Activated naive CD8-positive, alpha-beta T cell treated with anti-CD3 and anti-CD28 coated beads for 36 hours (primary cell): ENCODE results near the gene TENT5C. TPM values are rescaled to one million over a fixed set of nuclear protein-coding genes. Genes with fewer than 3 reads are reported as not detected.

Experiments
- DNase-seq: peaks from one replicate; pipeline ENCODE4 v3.0.0; 2021
- H3K27ac Mint-ChIP-seq: one replicate; pipeline ENCODE4 v1.8.0; 2022; ENCODE audit warnings: mild to moderate bottlenecking, moderate library complexity, mixed read lengths
- H3K27me3 Mint-ChIP-seq: one replicate; pipeline ENCODE4 v1.8.0; 2022; ENCODE audit warnings: mild to moderate bottlenecking, mixed read lengths
- H3K36me3 Mint-ChIP-seq: one replicate; pipeline ENCODE4 v1.8.0; 2021; ENCODE audit warnings: mild to moderate bottlenecking, mixed read lengths
- H3K4me1 Mint-ChIP-seq: one replicate; pipeline ENCODE4 v1.8.0; 2021; ENCODE audit warnings: mixed read lengths
- H3K4me3 Mint-ChIP-seq: one replicate; pipeline ENCODE4 v1.8.0; 2022; ENCODE audit warnings: mild to moderate bottlenecking, moderate library complexity, mixed read lengths
- H3K9me3 Mint-ChIP-seq: one replicate; pipeline ENCODE4 v1.8.0; 2022; ENCODE audit warnings: mixed read lengths
- total RNA-seq, 2 experiments: library from RNA; stranded (reverse); gene quantifications; one replicate each; pipeline ENCODE4 v1.2.3, GENCODE V29; 2021

The TENT5C gene
- total RNA-seq, 2 experiments from 2014 or later, result 4.2 TPM

- DNase-seq, result no peak
- Mint-ChIP-seq H3K4me3 (no peak overlapping the region), H3K9me3 (no peaks in the 10 kb centered on the region), H3K36me3 (peaks cover 4% of the 10 kb centered on the region), H3K4me1 (peaks cover 9% of the 10 kb centered on the region), H3K27ac (no peak overlapping the region), H3K27me3 (peaks cover 55% of the 10 kb centered on the region)
These were observed 65.3 kb downstream of the TENT5C start for GRCh38 chr1:117670976-117671780.

DNA sequence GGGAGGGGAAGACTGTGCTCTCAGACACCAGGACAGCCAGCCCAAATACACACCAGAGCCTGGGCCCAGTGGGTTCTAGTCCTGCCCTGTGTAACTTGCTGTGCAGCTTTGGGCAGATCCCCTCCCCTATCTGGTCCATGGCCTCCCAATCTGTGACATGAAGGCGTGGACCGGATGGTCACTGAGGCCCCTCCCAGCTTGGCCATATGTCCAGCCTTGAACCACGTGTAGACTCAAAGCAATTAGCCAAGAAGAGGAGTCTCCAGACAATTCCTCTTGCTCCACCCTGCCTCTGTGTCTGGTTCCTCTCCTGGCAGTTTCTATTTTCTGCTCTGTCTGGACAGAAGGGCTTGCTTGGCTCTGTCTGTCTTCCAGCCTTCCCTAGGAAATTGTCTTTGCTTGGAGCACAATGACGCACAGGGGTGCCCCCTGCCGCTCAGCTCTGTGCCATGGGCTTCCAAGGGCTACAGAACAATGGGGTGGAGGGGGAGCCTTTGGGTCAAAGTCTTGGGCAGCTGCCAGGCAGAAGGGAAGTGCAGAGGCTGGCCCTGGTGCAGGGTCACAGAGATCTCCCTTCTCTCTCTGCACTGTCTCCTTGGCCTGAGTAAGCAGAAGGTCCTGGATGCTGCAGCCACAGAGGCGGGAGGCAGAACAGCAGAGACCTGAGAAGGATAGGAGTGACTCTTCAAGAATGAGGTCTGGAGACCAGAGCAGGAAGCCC, 66.1 kb downstream of the TENT5C start:
- peaks cover 4% of the 10 kb centered on the region for H3K36me3 Mint-ChIP-seq
- H3K27ac Mint-ChIP-seq, result no peak overlapping the region
- peaks cover 9% of the 10 kb centered on the region for H3K4me1 Mint-ChIP-seq
- no peak for DNase-seq
- H3K27me3 Mint-ChIP-seq, result peaks cover 57% of the 10 kb centered on the region
- no peak overlapping the region for H3K4me3 Mint-ChIP-seq
- no peaks in the 10 kb centered on the region for H3K9me3 Mint-ChIP-seq

DNA sequence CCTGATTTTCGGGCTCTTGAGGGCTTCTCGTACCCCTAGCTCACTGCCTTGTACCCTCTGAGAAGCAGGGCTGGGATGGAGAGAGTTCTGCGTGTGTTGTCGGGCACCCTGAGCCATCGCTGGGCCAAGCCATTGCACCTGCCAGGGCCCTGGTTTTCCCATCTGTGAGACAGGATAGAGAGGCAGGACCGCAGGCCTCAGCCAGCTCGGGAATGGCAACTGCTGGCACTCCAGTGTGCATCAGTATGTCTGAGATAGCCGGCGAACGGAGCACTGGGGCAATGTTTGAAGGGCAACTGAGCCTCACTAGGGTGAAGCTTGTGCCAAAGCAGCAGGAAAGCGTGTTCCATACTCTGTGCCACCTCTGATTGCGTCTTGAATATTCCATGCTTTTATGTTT, 66.9 kb downstream of the TENT5C start:
- no peaks in the 10 kb centered on the region for H3K9me3 Mint-ChIP-seq
- no peak overlapping the region for H3K27ac Mint-ChIP-seq
- peaks cover 55% of the 10 kb centered on the region for H3K27me3 Mint-ChIP-seq
- peaks cover 4% of the 10 kb centered on the region for H3K36me3 Mint-ChIP-seq
- H3K4me1 Mint-ChIP-seq, result peaks cover 9% of the 10 kb centered on the region
- no peak overlapping the region for H3K4me3 Mint-ChIP-seq
- no peak for DNase-seq

DNA sequence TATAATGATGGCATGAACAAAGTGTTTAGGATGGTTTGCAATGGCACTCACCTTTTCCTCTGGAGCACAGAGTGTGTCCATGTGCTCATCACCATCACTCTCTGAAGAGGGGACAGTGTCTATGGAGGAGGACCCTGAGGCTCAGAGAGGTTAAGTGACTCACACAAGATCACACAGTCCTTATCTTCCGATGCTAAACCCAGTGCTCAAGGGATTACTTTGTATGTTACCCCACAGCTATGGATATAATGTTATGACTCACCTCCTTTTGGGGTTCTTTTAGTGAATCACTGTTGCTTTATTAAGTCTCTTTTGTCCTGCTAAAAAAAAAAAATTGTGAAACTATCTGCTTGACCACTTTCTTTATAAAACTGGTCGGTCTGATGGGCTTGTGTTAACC, 67.6 kb downstream of the TENT5C start:
- Mint-ChIP-seq H3K27me3 (peaks cover 49% of the 10 kb centered on the region), H3K4me3 (no peak overlapping the region), H3K9me3 (no peaks in the 10 kb centered on the region), H3K27ac (no peak overlapping the region), H3K4me1 (peaks cover 7% of the 10 kb centered on the region), H3K36me3 (no peaks in the 10 kb centered on the region)
- no peak for DNase-seq

DNA sequence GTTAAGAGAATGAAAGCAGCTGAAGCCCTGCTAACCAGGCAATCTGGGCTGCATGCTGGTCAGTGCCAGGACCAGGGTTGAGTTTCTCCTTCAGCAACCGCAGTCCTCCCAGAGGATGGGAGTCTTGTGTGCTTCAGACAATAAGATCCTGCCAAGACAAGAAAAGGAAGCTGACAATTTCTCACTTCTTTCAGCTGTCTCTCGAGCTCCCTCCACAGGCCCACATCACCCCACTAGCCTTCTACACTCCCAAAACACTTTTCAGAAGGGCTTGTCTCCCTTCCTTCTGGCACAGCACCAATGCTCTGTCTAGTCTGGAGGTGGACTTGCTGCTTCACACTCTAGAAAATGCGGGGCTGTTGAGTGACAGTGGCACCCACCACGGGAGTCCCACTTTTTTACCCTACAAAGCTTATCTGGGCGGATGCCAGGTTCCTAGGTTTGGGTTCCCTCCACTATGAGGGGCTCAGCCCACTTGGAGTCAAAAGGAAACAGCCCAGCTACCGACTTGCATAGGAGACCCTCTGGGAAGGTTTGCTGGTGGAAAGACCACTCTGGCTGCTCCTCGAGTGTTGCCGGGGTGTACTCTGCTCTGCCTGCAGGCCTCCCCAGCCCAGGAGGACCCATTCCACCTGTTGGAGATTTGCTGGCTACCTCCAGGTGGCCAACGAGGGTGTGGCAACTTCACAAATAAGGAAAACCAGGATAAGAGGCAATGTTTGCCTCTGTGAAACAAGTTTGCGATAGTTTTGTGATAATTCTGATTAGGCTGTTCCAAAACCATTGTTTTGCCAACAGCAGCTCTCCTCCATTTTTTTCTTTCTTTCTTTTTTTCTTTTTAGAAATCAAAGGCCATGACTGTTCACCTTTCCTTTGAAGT, 68.9 kb downstream of the TENT5C start:
- peaks cover 42% of the 10 kb centered on the region for H3K27me3 Mint-ChIP-seq
- no peaks in the 10 kb centered on the region for H3K36me3 Mint-ChIP-seq
- H3K27ac Mint-ChIP-seq, result no peak overlapping the region
- DNase-seq, result no peak
- no peak overlapping the region for H3K4me3 Mint-ChIP-seq
- H3K4me1 Mint-ChIP-seq, result peaks cover 7% of the 10 kb centered on the region
- no peaks in the 10 kb centered on the region for H3K9me3 Mint-ChIP-seq

- no peak overlapping the region for H3K27ac Mint-ChIP-seq
- no peak for DNase-seq
- H3K4me3 Mint-ChIP-seq, result no peak overlapping the region
- peaks cover 7% of the 10 kb centered on the region for H3K4me1 Mint-ChIP-seq
- H3K9me3 Mint-ChIP-seq, result no peaks in the 10 kb centered on the region
- no peaks in the 10 kb centered on the region for H3K36me3 Mint-ChIP-seq
- peaks cover 33% of the 10 kb centered on the region for H3K27me3 Mint-ChIP-seq
These were observed 70.1 kb downstream of the TENT5C start for GRCh38 chr1:117675907-117676430.

DNA sequence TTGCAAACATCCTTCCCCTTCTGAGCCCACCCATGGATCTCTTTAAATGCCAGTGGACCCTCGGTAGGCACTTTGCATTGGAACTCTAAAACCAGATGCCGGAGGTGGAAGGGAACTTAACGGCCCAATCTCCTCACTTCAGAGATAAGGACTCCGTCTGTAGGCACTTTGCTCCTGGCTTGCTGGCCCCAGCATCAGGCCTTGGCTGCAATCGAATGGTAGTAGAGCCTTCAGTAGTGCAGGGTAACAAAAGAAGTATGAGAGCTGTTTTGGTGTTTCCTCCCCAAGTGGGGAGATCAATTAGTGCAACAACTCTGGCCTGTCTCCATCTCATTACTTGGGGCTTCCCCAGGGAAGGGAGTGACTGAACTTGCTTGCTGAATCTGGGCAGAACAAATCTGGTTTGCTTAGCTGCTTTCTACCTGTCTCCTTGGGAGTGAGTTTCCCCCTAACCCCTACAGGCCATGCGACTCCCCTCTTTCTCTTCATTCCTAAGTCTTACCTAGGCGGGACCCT, 70.8 kb downstream of the TENT5C start:
- Mint-ChIP-seq H3K36me3 (no peaks in the 10 kb centered on the region), H3K9me3 (no peaks in the 10 kb centered on the region), H3K27ac (no peak overlapping the region), H3K4me1 (peaks cover 7% of the 10 kb centered on the region), H3K4me3 (no peak overlapping the region), H3K27me3 (peaks cover 31% of the 10 kb centered on the region)
- DNase-seq, result no peak

Other genes starting within 250 kb of the TENT5C start
- gene MAN1A2, start 238.6 kb upstream of the TENT5C start, total RNA-seq, result 10 to 100 TPM; 17.0 to 18.3 TPM